Left colon (tissue), 2 donors: ENCODE data around the gene PTPRB. TPM values are rescaled to one million over a fixed set of nuclear protein-coding genes. Genes with fewer than 3 reads are reported as not detected.
A peak's percentile ranks its signal among the peaks of the same experiment; 100 is the strongest.

ENCODE experiments used
- ATAC-seq: fragments of 200-7000 bp; cut with Tn5 transposase; one replicate; pipeline ENCODE4 v1.9.1; 2020; ENCODE audit warnings: mild to moderate bottlenecking, moderate library complexity
- DNase-seq, 2 donors: peaks; one replicate each; pipeline ENCODE4 v3.0.0-alpha.2; 2020
- intact Hi-C, 2 donors: fragments of 100-400 bp; cut with DNase I in 1 of 2; cut with micrococcal nuclease in 1 of 2; formaldehyde crosslinking; loops; one replicate each; pipeline versions ENCODE4 v1.11.2 to v1.14.0; 2022; cut with DNase I, micrococcal nuclease
- total RNA-seq, 2 donors: library from RNA; stranded (reverse); fragmentation: NEBNext Ultra II Directional; extraction: Animal tissue kit (Norgen Biotek cat#: 25700); gene quantifications; one replicate each; pipeline ENCODE4 v1.2.1, GENCODE V29; 2021
- donor health status: DM: no; HTN: no; CAD: no.
- donor health status: DM: yes; HTN: yes; CAD: no.

PTPRB gene
- total RNA-seq, 2 donors from 2014 or later, result 27.1 to 27.6 TPM

- intact Hi-C loops, result no loop called here
- no peak for DNase-seq
- ATAC-seq, result no peak
These were observed 30.1 kb downstream of the PTPRB start for GRCh38 chr12:70607107-70607506.

GRCh38 chr12:70605976-70606375 lies 31.3 kb downstream of the PTPRB start:
- DNase-seq (no peak), ATAC-seq (no peak)
- intact Hi-C loops, result no loop called here

- ATAC-seq (no peak), DNase-seq (no peak)
- intact Hi-C loops, result no loop called here
These were observed 32.6 kb downstream of the PTPRB start for GRCh38 chr12:70604662-70605061.

GRCh38 chr12:70603044-70603443 lies 34.2 kb downstream of the PTPRB start:
- DNase-seq (no peak), ATAC-seq (no peak)
- intact Hi-C loops, result no loop called here

- intact Hi-C loops, result loop anchor here in 1 of 2 donors (10.0 kb wide), 1 partner anchor 96 kb away; no protein-coding TSS in a partner anchor
- ATAC-seq (peak; percentile 80), DNase-seq (peak in 1 of 2 donors; percentile 8)
These were observed 38.6 kb downstream of the PTPRB start for GRCh38 chr12:70598467-70599193.

GRCh38 chr12:70592664-70593063 lies 44.6 kb downstream of the PTPRB start:
- DNase-seq (no peak), ATAC-seq (no peak)
- intact Hi-C loops, result loop anchor here in 1 of 2 donors (10.0 kb wide), 1 partner anchor 102 kb away; no protein-coding TSS in a partner anchor

- intact Hi-C loops, result loop anchor here in 1 of 2 donors (10.0 kb wide), 1 partner anchor 104 kb away; no protein-coding TSS in a partner anchor
- ATAC-seq (no peak), DNase-seq (no peak)
These were observed 46.5 kb downstream of the PTPRB start for GRCh38 chr12:70590549-70591226.

- DNase-seq (peak; percentile 49 to 82), ATAC-seq (peak; percentile 84)
- intact Hi-C loops, result loop anchor here in 1 of 2 donors (10.0 kb wide), 1 partner anchor 105 kb away; no protein-coding TSS in a partner anchor
These were observed 47.2 kb downstream of the PTPRB start for GRCh38 chr12:70590051-70590450.

- intact Hi-C loops, result loop anchor here in 1 of 2 donors (5.0 kb wide), 1 partner anchor 707 kb away; no protein-coding TSS in a partner anchor
- DNase-seq (no peak), ATAC-seq (no peak)
These were observed 52.9 kb downstream of the PTPRB start for GRCh38 chr12:70584332-70584731.

- intact Hi-C loops, result loop anchor here in 1 of 2 donors (5.0 kb wide), 1 partner anchor 706 kb away; no protein-coding TSS in a partner anchor
- no peak for ATAC-seq
- no peak for DNase-seq
These were observed 54.0 kb downstream of the PTPRB start for GRCh38 chr12:70583251-70583650.

GRCh38 chr12:70581208-70581607 lies 56.0 kb downstream of the PTPRB start:
- intact Hi-C loops, result loop anchor here in 1 of 2 donors (5.0 kb wide), 1 partner anchor 704 kb away; no protein-coding TSS in a partner anchor
- ATAC-seq (no peak), DNase-seq (no peak)

- intact Hi-C loops, result loop anchor here in 1 of 2 donors (10.0 kb wide), 2 partner anchors 222 to 672 kb away; no protein-coding TSS in a partner anchor
- ATAC-seq (no peak), DNase-seq (no peak)
These were observed 60.0 kb downstream of the PTPRB start for GRCh38 chr12:70577283-70577634.

- DNase-seq, result no peak
- intact Hi-C loops, result loop anchor here in 1 of 2 donors (10.0 kb wide), 2 partner anchors 222 to 672 kb away; no protein-coding TSS in a partner anchor
- ATAC-seq, result peak; percentile 80
These were observed 60.6 kb downstream of the PTPRB start for GRCh38 chr12:70576341-70577282.

GRCh38 chr12:70571705-70572268 lies 65.4 kb downstream of the PTPRB start:
- intact Hi-C loops, result loop anchor here in 1 of 2 donors (10.0 kb wide), 2 partner anchors 217 to 667 kb away; no protein-coding TSS in a partner anchor
- ATAC-seq (no peak), DNase-seq (no peak)

GRCh38 chr12:70571029-70571428 lies 66.2 kb downstream of the PTPRB start:
- DNase-seq (no peak), ATAC-seq (no peak)
- intact Hi-C loops, result loop anchor here in 1 of 2 donors (10.0 kb wide), 2 partner anchors 216 to 666 kb away; no protein-coding TSS in a partner anchor

- ATAC-seq (no peak), DNase-seq (no peak)
- intact Hi-C loops, result no loop called here
These were observed 75.7 kb downstream of the PTPRB start for GRCh38 chr12:70561550-70561949.

- intact Hi-C loops, result no loop called here
- ATAC-seq, result peak; percentile 97
- peak; percentile 38 to 62 for DNase-seq
These were observed 76.6 kb downstream of the PTPRB start for GRCh38 chr12:70560671-70561070.

GRCh38 chr12:70559390-70559789 lies 77.8 kb downstream of the PTPRB start:
- DNase-seq, result no peak
- no peak for ATAC-seq
- intact Hi-C loops, result no loop called here
